ENCODE data around the gene C1orf21.
A peak's percentile ranks its signal among the peaks of the same experiment; 100 is the strongest.

C1orf21 gene

DNA sequence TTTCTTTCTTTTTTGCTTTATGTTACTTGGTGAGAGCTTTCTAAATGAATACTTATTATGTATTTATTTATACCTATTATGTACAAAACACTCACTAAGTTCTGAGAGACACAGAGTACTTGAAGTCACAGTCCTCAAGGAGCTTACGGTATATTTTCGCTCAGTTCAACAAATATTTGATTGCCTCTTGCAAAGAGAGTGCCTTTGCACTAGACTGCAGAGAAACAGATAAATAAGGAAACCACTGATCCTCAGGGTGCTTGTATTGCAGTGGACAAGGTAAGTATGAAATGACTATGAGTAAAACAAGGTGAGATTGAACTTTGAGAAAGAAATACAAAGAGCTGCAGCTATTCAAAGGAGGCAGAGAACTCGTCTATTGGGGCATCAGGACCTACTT, 123.3 kb downstream of the C1orf21 start:
- no peak for DNase-seq (ENCODE audit: insufficient read length)
- FAIRE-seq: no peak
- TF ChIP-seq POLR2A (IDR thresholded peaks at IDR 0.05; ENCODE audit: low read depth, low read length) (no peak), TAF1 (IDR thresholded peaks at IDR 0.05; ENCODE audit: borderline replicate concordance, low read depth, low read length) (no peak), POLR2AphosphoS5 (IDR thresholded peaks at IDR 0.05; ENCODE audit: low read depth, low read length) (no peak)

DNA sequence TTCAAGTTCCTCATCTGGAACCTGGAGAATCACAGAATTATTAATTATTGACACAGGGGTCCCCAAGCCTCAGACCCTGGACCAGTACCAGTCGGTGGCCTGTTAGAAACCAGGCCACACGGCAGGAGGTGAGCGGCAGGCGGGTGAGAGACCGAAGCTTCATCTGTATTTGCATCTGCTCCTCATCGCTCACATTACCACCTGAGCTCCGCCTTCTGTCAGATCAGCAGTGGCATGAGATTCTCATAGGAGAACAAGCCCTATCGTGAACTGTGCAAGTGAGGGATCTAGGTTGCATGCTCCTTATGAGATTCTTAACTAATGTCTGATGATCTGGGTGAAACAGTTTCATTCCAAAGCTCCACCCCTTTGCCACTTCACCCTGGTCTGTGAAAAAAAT, 125.9 kb downstream of the C1orf21 start:
- no peak for FAIRE-seq
- TF ChIP-seq TAF1 (IDR thresholded peaks at IDR 0.05; ENCODE audit: borderline replicate concordance, low read depth, low read length) (no peak), POLR2A (IDR thresholded peaks at IDR 0.05; ENCODE audit: low read depth, low read length) (no peak), POLR2AphosphoS5 (IDR thresholded peaks at IDR 0.05; ENCODE audit: low read depth, low read length) (no peak)
- DNase-seq (ENCODE audit: insufficient read length): no peak

DNA sequence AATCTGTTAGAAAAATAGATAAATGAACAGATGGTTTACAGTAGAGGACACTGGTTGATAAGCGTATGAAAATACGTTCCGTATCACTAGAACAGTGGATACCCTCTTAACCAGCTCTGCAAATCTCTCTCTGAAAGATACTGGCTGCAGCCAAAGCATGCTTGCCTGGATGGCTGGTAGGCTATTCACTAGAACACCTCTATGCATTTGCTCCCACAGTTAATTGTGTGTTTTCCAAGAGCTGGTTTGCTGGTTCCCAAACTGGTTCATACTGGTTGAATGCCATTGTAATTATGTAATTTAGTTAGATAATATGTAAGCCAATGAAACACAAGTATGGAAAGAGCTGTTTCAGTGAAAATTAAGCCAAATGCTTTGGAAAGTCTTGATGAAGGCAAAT, 126.6 kb downstream of the C1orf21 start:
- no peak for DNase-seq (ENCODE audit: insufficient read length)
- FAIRE-seq: no peak
- no peak for TF ChIP-seq TAF1 (IDR thresholded peaks at IDR 0.05; ENCODE audit: borderline replicate concordance, low read depth, low read length)
- TF ChIP-seq POLR2AphosphoS5 (IDR thresholded peaks at IDR 0.05; ENCODE audit: low read depth, low read length): no peak
- TF ChIP-seq POLR2A (IDR thresholded peaks at IDR 0.05; ENCODE audit: low read depth, low read length): no peak

DNA sequence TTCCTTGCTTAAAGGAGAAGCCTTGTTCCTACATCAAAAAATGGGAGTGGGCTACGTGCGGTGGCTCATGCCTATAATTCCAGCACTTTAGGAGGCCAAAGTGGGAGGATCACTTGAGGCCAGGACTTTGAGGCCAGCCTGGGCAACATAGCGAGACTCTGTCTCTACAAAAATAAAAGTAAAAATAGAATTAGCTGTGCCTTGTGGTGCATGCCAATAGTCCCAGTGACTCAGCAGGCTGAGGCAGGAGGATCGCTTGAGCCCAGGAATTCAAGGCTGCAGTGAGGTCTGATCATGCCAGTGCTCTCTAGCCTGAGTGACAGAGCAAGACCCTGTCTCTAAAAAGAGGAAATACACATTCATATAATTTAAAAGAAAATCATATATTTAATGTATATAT, 127.1 kb downstream of the C1orf21 start:
- DNase-seq (ENCODE audit: insufficient read length) (no peak), FAIRE-seq (no peak)
- TF ChIP-seq POLR2AphosphoS5 (IDR thresholded peaks at IDR 0.05; ENCODE audit: low read depth, low read length): no peak
- no peak for TF ChIP-seq POLR2A (IDR thresholded peaks at IDR 0.05; ENCODE audit: low read depth, low read length)
- TF ChIP-seq TAF1 (IDR thresholded peaks at IDR 0.05; ENCODE audit: borderline replicate concordance, low read depth, low read length): no peak

DNA sequence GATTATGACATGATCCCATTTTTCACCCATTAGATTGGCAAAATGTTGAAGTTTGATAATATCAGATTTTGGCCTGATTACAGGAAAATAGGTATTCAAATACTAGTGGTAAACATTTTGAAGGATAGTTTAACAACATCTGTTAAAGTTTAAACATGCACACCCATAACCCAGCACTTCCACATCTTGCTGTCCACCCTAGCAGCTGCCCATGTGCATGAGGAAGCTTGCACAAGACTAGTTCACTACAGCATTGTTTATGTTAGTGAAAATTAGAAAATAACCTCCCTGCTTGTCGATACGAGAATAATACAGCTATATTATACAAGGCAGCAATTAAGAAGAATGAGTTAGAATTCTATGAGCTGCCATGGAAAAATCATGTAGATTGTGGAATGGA, 127.6 kb downstream of the C1orf21 start:
- no peak for DNase-seq (ENCODE audit: insufficient read length)
- TF ChIP-seq POLR2AphosphoS5 (IDR thresholded peaks at IDR 0.05; ENCODE audit: low read depth, low read length) (no peak), TAF1 (IDR thresholded peaks at IDR 0.05; ENCODE audit: borderline replicate concordance, low read depth, low read length) (no peak), POLR2A (IDR thresholded peaks at IDR 0.05; ENCODE audit: low read depth, low read length) (no peak)
- no peak for FAIRE-seq

DNA sequence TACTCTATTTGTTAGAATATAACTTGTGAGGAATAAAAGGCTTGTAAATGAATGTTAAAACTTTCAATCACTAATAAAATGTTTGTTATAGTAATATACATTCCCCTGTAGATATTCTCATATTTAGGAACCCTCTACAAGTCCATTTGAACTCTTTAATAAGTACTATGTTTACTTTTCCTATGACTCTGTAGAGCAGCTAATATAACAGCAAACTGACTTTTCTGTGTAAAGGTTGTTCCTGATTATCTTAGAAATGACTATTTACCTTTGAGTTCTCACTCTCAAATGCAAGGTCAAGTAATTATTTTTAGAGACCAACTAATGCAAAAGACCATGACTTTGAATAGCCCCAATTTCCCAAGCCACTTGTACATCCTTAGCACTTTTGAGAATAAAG, 130.3 kb downstream of the C1orf21 start:
- TF ChIP-seq POLR2A (IDR thresholded peaks at IDR 0.05; ENCODE audit: low read depth, low read length): no peak
- no peak for TF ChIP-seq TAF1 (IDR thresholded peaks at IDR 0.05; ENCODE audit: borderline replicate concordance, low read depth, low read length)
- no peak for TF ChIP-seq POLR2AphosphoS5 (IDR thresholded peaks at IDR 0.05; ENCODE audit: low read depth, low read length)
- DNase-seq (ENCODE audit: insufficient read length) (no peak), FAIRE-seq (peak; percentile 50)

DNA sequence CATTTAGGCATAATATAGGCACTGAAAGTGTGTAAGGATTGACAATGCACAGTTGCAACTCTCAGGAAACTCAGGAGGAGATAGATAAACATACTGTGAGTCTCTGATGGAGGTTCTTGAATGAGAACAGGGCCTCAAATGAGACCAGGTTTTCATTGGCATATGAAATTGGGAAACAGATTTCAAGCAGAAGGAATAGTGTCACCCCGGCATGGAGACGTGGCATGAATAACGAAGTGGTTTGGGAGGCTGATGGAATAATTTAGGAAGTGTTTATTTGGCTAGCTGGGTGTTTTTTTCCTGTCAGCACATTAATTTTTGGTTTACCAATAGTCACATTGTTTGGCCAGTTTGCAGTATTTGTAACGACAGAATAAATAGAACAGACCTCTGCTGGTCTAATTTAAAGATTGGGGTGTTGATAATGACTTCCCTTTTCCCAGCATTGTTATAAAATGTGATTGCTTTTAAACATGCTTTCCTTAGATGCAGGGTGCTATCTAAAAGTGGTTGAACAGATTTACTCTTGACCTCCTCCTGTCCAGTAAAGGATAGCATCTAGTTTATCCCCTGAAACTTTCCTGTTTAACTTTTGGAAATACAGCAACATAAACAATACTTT, 132.0 kb downstream of the C1orf21 start:
- FAIRE-seq (no peak), DNase-seq (ENCODE audit: insufficient read length) (no peak)
- TF ChIP-seq POLR2A (IDR thresholded peaks at IDR 0.05; ENCODE audit: low read depth, low read length): no peak
- no peak for TF ChIP-seq TAF1 (IDR thresholded peaks at IDR 0.05; ENCODE audit: borderline replicate concordance, low read depth, low read length)
- no peak for TF ChIP-seq POLR2AphosphoS5 (IDR thresholded peaks at IDR 0.05; ENCODE audit: low read depth, low read length)

DNA sequence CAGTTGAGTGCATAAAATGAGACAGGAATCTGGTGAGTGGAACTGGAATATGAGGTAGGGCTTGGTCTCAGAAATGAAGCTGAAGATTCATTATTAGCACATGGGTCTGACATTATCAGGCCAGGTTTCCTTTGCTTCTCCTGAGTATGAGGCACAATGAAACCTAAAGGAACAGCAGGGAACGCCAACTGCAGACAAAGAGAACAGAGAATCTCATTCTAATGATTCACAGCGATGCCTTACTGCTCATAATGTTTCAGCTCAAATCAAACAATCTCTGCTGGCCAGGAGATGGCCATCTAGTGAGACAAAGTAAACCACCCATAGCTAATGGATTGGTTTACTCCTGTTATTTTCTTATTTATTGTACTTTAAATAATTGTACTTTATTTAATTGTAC, 133.5 kb downstream of the C1orf21 start:
- FAIRE-seq (no peak), DNase-seq (ENCODE audit: insufficient read length) (no peak)
- TF ChIP-seq POLR2AphosphoS5 (IDR thresholded peaks at IDR 0.05; ENCODE audit: low read depth, low read length) (no peak), TAF1 (IDR thresholded peaks at IDR 0.05; ENCODE audit: borderline replicate concordance, low read depth, low read length) (no peak), POLR2A (IDR thresholded peaks at IDR 0.05; ENCODE audit: low read depth, low read length) (no peak)

DNA sequence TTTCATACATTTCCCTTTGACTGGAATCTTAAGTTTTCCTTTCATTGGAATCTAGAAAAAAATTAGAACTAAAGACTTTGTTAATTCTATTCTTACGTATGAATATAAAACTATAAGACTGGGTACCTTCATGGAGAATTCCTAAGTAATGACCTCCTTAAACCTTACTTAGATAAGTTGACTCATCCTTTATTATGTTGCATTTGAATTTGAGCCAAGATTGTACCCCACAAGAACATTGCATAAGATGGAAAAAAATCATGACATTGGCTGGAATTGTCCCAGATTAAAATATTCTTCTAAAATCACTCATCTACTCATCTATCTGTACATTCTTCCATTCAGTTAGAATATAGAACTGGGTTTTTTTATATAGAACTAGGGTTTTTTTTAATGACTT, 137.4 kb downstream of the C1orf21 start:
- TF ChIP-seq POLR2A (IDR thresholded peaks at IDR 0.05; ENCODE audit: low read depth, low read length): no peak
- no peak for TF ChIP-seq POLR2AphosphoS5 (IDR thresholded peaks at IDR 0.05; ENCODE audit: low read depth, low read length)
- no peak for TF ChIP-seq TAF1 (IDR thresholded peaks at IDR 0.05; ENCODE audit: borderline replicate concordance, low read depth, low read length)
- FAIRE-seq (no peak), DNase-seq (ENCODE audit: insufficient read length) (no peak)

DNA sequence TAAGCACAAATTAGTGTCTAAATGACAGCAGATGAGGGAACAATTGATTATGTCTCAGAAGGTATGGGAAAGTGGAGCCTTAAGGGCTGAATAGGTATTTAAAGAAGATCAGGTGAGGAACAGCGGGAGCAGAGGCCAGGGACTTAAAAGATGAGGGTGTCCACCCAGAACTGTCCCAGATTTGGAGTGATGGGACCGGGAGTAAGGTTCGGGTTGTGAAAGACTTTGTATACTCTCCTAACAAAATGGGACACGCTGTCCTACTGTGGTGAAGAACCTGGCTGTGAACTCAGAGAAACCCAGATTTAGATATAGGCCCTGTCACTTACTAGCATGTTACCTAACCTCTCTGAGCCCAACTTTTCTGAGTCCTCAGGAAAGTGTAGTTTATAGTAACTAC, 140.6 kb downstream of the C1orf21 start:
- FAIRE-seq (no peak), DNase-seq (ENCODE audit: insufficient read length) (no peak)
- no peak for TF ChIP-seq POLR2A (IDR thresholded peaks at IDR 0.05; ENCODE audit: low read depth, low read length)
- no peak for TF ChIP-seq POLR2AphosphoS5 (IDR thresholded peaks at IDR 0.05; ENCODE audit: low read depth, low read length)
- TF ChIP-seq TAF1 (IDR thresholded peaks at IDR 0.05; ENCODE audit: borderline replicate concordance, low read depth, low read length): no peak

DNA sequence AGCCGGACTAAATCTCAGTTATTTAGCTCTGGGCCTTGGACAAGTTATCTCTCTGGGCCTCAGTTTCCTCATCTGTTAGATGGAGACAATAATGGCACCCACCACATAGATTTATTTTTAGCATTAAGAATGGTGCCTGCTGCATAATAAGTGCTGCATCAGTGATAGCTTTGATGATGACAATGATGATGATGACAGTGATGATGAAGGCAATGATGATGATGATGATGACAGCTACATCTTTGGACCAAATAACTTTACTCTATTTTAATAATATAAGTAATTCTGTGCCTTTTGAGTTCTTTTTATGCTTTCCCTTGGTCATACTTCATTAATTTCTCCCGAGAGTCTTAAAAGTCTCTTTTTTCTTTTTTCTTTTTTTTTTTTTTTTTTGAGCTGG, 143.4 kb downstream of the C1orf21 start:
- no peak for TF ChIP-seq POLR2AphosphoS5 (IDR thresholded peaks at IDR 0.05; ENCODE audit: low read depth, low read length)
- no peak for TF ChIP-seq TAF1 (IDR thresholded peaks at IDR 0.05; ENCODE audit: borderline replicate concordance, low read depth, low read length)
- TF ChIP-seq POLR2A (IDR thresholded peaks at IDR 0.05; ENCODE audit: low read depth, low read length): no peak
- FAIRE-seq (no peak), DNase-seq (ENCODE audit: insufficient read length) (no peak)

DNA sequence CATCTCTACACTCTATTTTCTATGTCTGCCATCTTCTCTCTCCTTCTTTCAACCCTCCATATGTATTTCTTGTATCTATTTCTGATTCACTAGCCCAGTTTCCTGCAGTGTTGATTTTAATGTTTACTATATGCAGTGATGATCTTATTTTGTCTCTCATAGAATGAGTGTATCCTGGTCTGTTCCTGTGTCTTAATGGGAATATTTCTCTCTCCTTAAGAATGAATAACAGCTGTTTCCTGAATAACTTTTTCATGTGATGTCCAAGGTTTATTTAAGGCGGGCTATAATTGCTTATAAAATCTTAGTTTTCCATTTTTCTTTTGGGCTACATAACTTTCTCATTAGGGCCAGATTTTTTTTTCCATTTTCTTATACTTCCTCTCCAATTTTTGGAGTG, 144.5 kb downstream of the C1orf21 start:
- FAIRE-seq (no peak), DNase-seq (ENCODE audit: insufficient read length) (no peak)
- TF ChIP-seq TAF1 (IDR thresholded peaks at IDR 0.05; ENCODE audit: borderline replicate concordance, low read depth, low read length) (no peak), POLR2A (IDR thresholded peaks at IDR 0.05; ENCODE audit: low read depth, low read length) (no peak), POLR2AphosphoS5 (IDR thresholded peaks at IDR 0.05; ENCODE audit: low read depth, low read length) (no peak)
